HG02970 (cell line): ENCODE results near the gene FIBIN.
"Not testable (repeated sequence)": the region's sequence is repeated elsewhere in the genome, so short reads cannot be mapped to it uniquely, and the experiment has no call there.

Experiments used
- ATAC-seq: cut with Tn5 transposase; IDR thresholded peaks from one replicate; pipeline ENCODE4 v1.9.1; 2021; ENCODE audit warnings: mild to moderate bottlenecking, moderate library complexity, moderate number of reproducible peaks; ENCODE audit not compliant: unreplicated experiment, low FRiP score

Gene FIBIN

DNA sequence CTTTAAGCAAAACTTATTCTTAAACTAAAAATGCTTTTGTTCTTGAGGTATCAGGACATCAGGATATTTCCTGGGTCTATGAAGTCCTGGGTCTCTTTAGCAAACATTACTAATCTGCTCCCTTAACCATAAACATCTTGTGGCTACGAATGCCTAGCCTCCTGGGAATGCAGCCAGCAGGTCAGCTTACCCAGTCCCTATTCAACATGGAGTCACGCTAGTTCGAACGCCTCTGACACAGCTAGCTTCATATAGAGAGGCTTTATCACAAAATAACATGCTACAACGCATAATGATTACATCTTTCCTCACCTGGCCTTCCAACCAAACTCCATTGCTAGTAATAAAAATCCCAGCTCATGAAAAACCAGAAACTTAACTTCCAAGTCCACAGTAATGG, 17.5 kb upstream of the FIBIN start:
- ATAC-seq: no peak

GRCh38 chr11:26977209-26977608, 16.7 kb upstream of the FIBIN start:
- ATAC-seq: not testable (repeated sequence)

DNA sequence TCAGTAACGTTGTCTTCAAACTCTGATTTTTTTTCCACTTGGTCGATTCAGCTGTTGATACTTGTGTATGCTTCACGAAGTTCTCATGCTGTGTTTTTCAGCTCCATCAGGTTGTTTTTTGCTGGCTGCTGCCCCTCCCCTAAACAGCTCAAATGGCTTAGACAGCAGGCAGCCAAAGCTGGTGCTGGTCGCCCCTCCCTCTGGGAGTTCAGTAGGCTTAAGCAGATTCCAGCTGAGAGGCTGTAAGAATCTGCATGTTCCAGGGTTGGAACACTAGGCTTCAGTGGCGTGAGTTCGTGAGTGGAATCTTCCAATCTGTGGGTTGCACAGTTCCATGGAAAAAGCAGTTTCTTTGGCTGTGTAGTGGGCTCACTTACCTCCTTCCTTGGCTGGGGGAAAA, 10.3 kb upstream of the FIBIN start:
- no peak for ATAC-seq

GRCh38 chr11:26985470-26985869, 8.4 kb upstream of the FIBIN start:
- ATAC-seq: no peak

- ATAC-seq: no peak
These were observed 8.0 kb upstream of the FIBIN start for GRCh38 chr11:26985943-26986342.

DNA sequence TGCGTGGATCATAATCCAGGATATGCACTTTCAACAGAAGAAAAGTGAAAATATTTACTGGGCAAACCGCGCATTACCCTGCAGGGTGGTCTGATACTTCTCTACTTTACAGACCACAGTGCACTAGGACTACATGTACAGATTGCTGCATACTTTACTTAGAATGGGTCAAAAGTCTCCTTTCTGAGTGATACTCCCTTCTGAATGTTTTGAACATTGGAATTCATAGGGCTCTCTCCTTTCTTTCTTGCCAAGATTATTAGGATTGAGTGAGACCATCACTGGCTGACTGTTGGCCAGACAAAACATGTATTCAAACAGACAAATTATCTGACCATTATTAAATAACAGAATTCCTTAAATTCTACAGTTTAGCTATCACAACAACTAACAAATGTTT, 6.6 kb upstream of the FIBIN start:
- no peak for ATAC-seq

DNA sequence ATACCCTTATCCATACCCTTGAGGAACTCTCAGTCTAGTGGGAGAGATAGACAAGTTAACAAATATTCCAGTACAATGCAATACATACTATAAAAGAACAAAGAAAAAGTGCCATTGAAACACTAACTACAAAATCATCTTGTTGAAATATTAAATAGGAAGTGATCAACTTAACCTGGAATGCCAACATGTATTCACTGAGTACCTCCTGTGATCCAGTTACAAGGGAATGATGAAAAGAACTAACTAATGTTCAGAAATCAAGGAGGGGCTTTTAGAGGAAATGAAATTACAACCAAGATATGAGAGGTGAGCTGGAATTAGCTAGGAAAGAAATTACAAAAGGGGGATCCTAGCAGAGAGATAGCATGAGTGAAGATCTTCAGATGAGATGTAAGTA, 6.2 kb upstream of the FIBIN start:
- ATAC-seq: no peak

GRCh38 chr11:26992031-26992541, 1.8 kb upstream of the FIBIN start:
- no peak for ATAC-seq

- ATAC-seq: no peak
These were observed 751 bp downstream of the FIBIN start for GRCh38 chr11:26994631-26995095.

DNA sequence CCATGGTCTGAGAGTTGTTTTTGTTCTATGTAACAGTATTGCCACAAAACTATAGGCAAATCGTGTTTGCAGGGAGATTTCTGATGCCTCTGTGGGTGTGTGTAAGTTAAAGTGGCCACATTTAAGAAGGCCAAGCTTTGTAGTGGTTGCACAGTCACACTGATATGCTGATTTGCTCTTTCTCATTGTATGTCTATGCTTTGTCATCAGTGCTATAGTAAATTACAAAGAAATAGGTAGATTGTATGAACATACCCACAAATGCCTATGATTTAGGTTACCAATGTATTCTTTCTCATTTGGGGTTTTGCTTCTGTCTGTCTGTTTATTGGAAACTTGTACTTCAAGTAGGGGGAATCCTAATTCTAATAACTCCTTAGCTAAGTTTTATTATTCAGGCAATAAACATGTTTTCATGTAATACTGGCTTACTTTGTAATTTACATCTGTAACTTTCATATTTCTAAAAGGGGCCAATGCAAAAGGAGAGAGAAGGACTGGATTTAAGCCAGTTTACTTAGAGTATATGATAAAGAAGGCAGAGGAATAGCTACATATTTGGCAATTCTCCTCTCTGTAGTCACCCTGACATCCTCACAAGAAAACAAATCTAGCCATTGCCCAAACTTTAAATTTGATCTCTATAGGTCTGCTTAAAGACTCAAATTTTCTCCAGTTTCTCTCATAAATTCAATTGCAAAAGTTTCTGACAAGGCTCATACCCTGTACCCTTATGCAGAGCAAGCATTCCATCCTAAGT, 2.0 kb downstream of the FIBIN start:
- no peak for ATAC-seq

DNA sequence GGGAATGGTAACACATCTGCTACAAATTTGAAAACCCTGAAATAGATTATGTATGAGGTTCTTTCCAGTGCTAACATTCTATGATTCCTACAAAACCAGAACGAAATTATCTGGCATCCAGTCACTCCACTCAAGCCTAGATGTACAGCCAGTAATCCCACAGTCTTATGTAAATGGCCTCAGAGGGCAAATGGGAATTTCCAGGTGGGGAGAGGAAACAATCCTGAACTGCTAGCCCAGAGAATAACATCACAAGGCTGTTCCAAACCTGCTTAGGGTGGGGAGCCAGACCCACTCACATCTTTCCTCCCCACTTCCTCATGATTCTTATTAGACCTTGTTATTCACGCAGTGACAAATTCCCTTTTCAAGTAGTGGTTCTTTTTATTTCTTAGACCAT, 3.5 kb downstream of the FIBIN start:
- ATAC-seq: no peak

- ATAC-seq: not testable (repeated sequence)
These were observed 7.3 kb downstream of the FIBIN start for GRCh38 chr11:27001136-27001730.

DNA sequence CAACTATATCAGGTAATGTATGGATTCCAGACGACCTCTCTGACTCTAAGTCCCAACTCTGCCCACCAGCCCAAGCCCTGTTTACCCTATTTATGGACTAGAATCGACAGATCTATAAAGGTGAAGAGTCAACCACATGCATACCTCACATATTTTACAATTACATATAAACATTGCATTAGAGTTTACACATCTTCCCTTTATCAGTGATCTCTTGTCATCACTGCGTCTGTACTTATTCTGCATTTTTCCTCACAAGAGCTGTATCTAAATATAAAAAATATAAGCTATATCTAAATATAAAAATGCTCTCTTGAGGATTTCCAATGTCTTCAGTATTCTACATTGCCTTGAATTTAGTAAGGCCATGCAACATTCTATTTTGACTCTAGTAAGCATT, 8.5 kb downstream of the FIBIN start:
- no peak for ATAC-seq

GRCh38 chr11:27002838-27003237, 8.9 kb downstream of the FIBIN start:
- ATAC-seq: no peak

DNA sequence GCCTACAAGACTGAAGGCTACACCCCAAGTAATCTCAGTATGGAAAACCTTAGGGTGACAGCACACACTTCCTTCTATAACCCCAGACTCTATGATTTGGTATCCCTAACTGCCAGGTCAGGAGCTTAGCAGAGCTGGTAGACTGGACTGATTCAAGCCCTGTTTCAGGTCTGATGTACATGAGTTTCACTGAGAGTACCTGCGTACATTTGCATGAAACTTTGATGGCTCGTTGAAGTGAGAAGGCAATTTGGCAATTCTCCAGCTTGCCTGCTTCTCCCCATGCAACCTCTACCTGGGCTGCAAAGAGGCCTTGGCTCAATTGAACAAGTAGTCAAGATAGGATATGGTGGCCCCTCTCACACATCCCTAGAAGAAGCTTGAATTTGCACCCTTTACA, 10.2 kb downstream of the FIBIN start:
- ATAC-seq: no peak

GRCh38 chr11:27008811-27009535, 15.1 kb downstream of the FIBIN start:
- ATAC-seq: no peak

DNA sequence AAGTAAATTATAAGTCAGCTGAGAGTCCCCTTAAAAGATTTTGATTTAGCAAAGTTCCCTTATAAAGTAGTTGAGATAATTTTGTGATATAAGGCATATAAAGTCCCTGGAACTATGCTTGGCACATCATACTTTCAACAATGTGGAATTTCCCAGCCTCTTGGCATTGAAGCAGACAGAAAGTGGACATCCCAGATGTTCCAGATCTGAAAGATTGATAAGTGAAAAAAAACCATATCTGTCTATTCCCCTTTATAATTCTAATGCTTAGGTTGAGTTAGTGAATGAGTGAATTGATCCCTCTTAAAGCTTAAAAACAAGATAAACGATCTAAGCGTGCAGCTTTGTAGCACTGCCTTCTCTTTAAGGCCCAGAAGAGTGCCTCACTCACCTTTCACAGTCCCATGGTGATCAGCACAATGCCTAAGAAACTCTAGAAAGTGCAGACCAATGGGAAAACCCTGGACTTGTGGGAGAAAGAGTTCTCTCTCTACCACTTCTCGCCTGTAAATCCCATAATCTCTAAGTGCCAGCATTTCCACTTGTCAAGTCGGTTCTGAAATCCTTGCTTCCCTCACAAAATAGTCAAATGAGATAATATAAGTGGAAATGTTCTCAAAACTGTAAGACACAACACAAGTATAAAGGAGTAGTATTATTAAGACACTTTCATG, 17.8 kb downstream of the FIBIN start:
- ATAC-seq: no peak

- ATAC-seq: no peak
These were observed 18.5 kb downstream of the FIBIN start for GRCh38 chr11:27012234-27012921.

DNA sequence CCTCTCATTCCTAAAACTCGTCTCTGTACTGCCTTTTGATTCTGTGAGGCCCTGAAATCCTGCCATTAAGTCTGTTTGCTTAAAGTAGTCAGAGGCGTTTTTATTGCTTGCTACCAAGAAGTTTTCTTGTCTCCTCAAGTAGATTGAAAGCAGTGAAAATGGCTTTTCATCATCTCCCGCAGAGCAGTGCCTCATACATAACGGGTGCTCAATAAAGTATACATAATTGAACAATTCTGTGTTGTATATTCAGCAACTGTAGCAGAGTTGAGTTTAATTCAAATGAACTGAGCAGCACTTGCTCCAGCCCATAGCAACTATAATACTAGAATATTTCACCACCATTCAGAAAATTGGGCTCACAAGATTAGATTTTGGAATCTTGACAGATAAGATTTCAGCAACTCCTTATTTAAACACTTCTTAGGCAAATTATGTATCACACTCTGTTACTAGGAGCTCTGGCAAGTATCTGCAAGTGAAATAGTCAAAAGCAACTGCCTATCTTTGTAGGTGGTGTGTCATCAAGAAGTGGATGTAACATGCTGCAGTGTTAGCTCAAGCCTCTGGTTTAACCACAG, 20.0 kb downstream of the FIBIN start:
- ATAC-seq: no peak
